Ovary (tissue), 9 donors: Measurements from ENCODE around the gene CCNJL. TPM values are rescaled to one million over a fixed set of nuclear protein-coding genes. Genes with fewer than 3 reads are reported as not detected.

ENCODE experiments used
- DNase-seq, 5 donors: peaks; one replicate each; pipeline ENCODE4 v3.0.0-alpha.2; 2019 to 2020
- H3K27ac ChIP-seq, 2 donors: fragments of 200-600 bp; one replicate each; pipeline versions ENCODE4 v1.5.1 to v1.8.0; 2019 to 2022
- H3K27me3 ChIP-seq: fragments of 200-600 bp; one replicate; pipeline ENCODE4 v1.8.0; 2022
- H3K36me3 ChIP-seq: fragments of 200-600 bp; sonication (generic); one replicate; pipeline ENCODE4 v1.5.1; 2019
- H3K4me1 ChIP-seq: one replicate; pipeline ENCODE4 v1.8.1; 2013; ENCODE audit warnings: mild to moderate bottlenecking, moderate library complexity; ENCODE audit not compliant: insufficient read depth
- H3K4me3 ChIP-seq: fragments of 200-600 bp; sonication (generic); one replicate; pipeline ENCODE4 v1.5.1; 2017
- H3K9me3 ChIP-seq, 2 donors: fragments of 200-600 bp in 1 of 2; sonication (generic) in 1 of 2; one replicate each; pipeline versions ENCODE4 v1.5.1 to v1.8.1; 2013 to 2019; ENCODE audit warnings: mild to moderate bottlenecking in 1 of 2, moderate library complexity in 1 of 2
- CTCF ChIP-seq, 3 donors: fragments of 450-650 bp in 2 of 3; fragments of 200-600 bp in 1 of 3; IDR thresholded peaks; one replicate each; pipeline versions ENCODE4 v1.5.1 to v1.8.0; 2016 to 2022; ENCODE audit warnings: antibody characterized with exemption in 3 of 3, mild to moderate bottlenecking in 1 of 3
- EP300 ChIP-seq: sonication (generic); formaldehyde crosslinking; IDR thresholded peaks from one replicate; pipeline ENCODE4 v1.6.1; 2017; ENCODE audit warnings: antibody characterized with exemption
- POLR2A ChIP-seq: fragments of 450-650 bp; IDR thresholded peaks from one replicate; pipeline ENCODE4 v1.6.1; 2017; ENCODE audit warnings: antibody characterized with exemption, mild to moderate bottlenecking, moderate library complexity
- WGBS, 3 donors: extraction: QIAGEN DNeasy Blood & Tissue Kit in 1 of 3; methylation state at CpG; one replicate each; pipeline versions ENCODE4 v1.1.5 to v1.1.7; 2013 to 2017; 5-methylcytosine and 5-hydroxymethylcytosine counted together
- intact Hi-C, 4 donors: fragments of 100-400 bp; cut with DNase I; formaldehyde crosslinking; loops; one replicate each; pipeline versions ENCODE4 v1.11.0 to v1.15.1; 2022 to 2023
- polyA plus RNA-seq, 2 donors: library from polyadenylated mRNA; stranded (reverse); fragments of 200-250 nt in 1 of 2; fragments of 350-450 nt in 1 of 2; fragmentation: Illumina TruSeq in 1 of 2; extraction: RNeasy Lipid Tissue Mini Kit (QIAGEN cat#74804) in 1 of 2; gene quantifications; one replicate each; pipeline ENCODE4 v1.2.3, GENCODE V29; 2013 to 2014
- total RNA-seq, 7 donors: library from RNA; depleted of rRNA in 2 of 7; stranded (reverse); fragments of >200 nt in 2 of 7; fragmentation: NEBNext Ultra II Directional in 3 of 7; extraction: Animal tissue kit (Norgen Biotek cat#: 25700) in 3 of 7; gene quantifications; one replicate each; pipeline versions ENCODE4 v1.1.0 to v1.2.4, GENCODE V29; 2016 to 2023
- donor health status: DM: no; HTN: no; CAD: no; lungs with moderate emphysema.
- donor health status: DM: no; HTN: no; CAD: no.
- donor health status: Bipolar disorder and iron deficiency.
- donor health status: DM: yes; HTN: yes; CAD: no.
- donor health status: DM: no; HTN: no; CAD: no.
- donor health status: DM: yes; HTN: yes; CAD: no.

CCNJL gene
- total and polyA plus RNA-seq, 9 donors: 3.4 to 11.8 (median 6.3) TPM

- no peak for DNase-seq
- intact Hi-C loops: no loop called here
- Histone ChIP-seq H3K27me3 (no peaks in the 10 kb centered on the region), H3K4me3 (no peak overlapping the region), H3K27ac (no peak overlapping the region), H3K9me3 (no peaks in the 10 kb centered on the region), H3K4me1 (no peaks in the 10 kb centered on the region), H3K36me3 (no peaks in the 10 kb centered on the region)
- TF ChIP-seq CTCF (IDR thresholded peaks at IDR 0.05) (no peak), EP300 (no peak), POLR2A (no peak)
- 82 to 87% (median 84%) methylated on average over 2 of the region's 2 CpGs for WGBS, 3 donors
These were observed 14.6 kb upstream of the CCNJL start for GRCh38 chr5:160326981-160327380.

- Histone ChIP-seq H3K4me1 (no peaks in the 10 kb centered on the region), H3K27me3 (no peaks in the 10 kb centered on the region)
- no peak for TF ChIP-seq EP300
- no peak for TF ChIP-seq CTCF (IDR thresholded peaks at IDR 0.05)
- TF ChIP-seq POLR2A: no peak
These were observed 13.4 kb upstream of the CCNJL start for GRCh38 chr5:160325716-160326115.

GRCh38 chr5:160324886-160325285, 12.5 kb upstream of the CCNJL start:
- no peak overlapping the region for H3K27ac ChIP-seq
- no peak for DNase-seq
- 83 to 89% (median 88%) methylated on average over 2 of the region's 2 CpGs for WGBS, 3 donors
- H3K4me1 ChIP-seq: no peaks in the 10 kb centered on the region
- no peaks in the 10 kb centered on the region for H3K27me3 ChIP-seq
- intact Hi-C loops: no loop called here
- H3K4me3 ChIP-seq: no peak overlapping the region
- H3K36me3 ChIP-seq: no peaks in the 10 kb centered on the region
- H3K9me3 ChIP-seq: no peaks in the 10 kb centered on the region
- TF ChIP-seq CTCF (IDR thresholded peaks at IDR 0.05) (no peak), EP300 (no peak), POLR2A (no peak)

More at GRCh38 chr5:160325716-160326115, 13.4 kb upstream of the CCNJL start:
- 65 to 74% (median 71%) methylated on average over 2 of the region's 2 CpGs for WGBS, 3 donors
- Histone ChIP-seq H3K4me3 (no peak overlapping the region), H3K27ac (no peak overlapping the region), H3K9me3 (no peaks in the 10 kb centered on the region), H3K36me3 (no peaks in the 10 kb centered on the region)
- DNase-seq: no peak
- intact Hi-C loops: no loop called here

GRCh38 chr5:160318409-160318808, 6.0 kb upstream of the CCNJL start:
- H3K4me3 ChIP-seq: no peak overlapping the region
- DNase-seq: no peak
- H3K9me3 ChIP-seq: no peaks in the 10 kb centered on the region
- no peak overlapping the region for H3K27ac ChIP-seq
- intact Hi-C loops: no loop called here
- no peaks in the 10 kb centered on the region for H3K36me3 ChIP-seq
- WGBS, 3 donors: 95 to 97% (median 97%) methylated on average over 4 of the region's 4 CpGs
- no peaks in the 10 kb centered on the region for H3K4me1 ChIP-seq
- H3K27me3 ChIP-seq: no peaks in the 10 kb centered on the region
- TF ChIP-seq EP300: no peak
- no peak for TF ChIP-seq POLR2A
- TF ChIP-seq CTCF (IDR thresholded peaks at IDR 0.05): no peak

- H3K27me3 ChIP-seq: no peaks in the 10 kb centered on the region
- no peak overlapping the region for H3K27ac ChIP-seq
- no peak for DNase-seq
- intact Hi-C loops: no loop called here
- WGBS, 3 donors: 43 to 51% (median 44%) methylated on average over 5 of the region's 5 CpGs
- TF ChIP-seq EP300: no peak
- TF ChIP-seq CTCF (IDR thresholded peaks at IDR 0.05): no peak
- no peak for TF ChIP-seq POLR2A
- no peaks in the 10 kb centered on the region for H3K9me3 ChIP-seq
- no peaks in the 10 kb centered on the region for H3K36me3 ChIP-seq
- H3K4me1 ChIP-seq: no peaks in the 10 kb centered on the region
- no peak overlapping the region for H3K4me3 ChIP-seq
These were observed 5.1 kb upstream of the CCNJL start for GRCh38 chr5:160317434-160317833.
